ENCODE results near the gene ACP7.

The ACP7 gene

DNA sequence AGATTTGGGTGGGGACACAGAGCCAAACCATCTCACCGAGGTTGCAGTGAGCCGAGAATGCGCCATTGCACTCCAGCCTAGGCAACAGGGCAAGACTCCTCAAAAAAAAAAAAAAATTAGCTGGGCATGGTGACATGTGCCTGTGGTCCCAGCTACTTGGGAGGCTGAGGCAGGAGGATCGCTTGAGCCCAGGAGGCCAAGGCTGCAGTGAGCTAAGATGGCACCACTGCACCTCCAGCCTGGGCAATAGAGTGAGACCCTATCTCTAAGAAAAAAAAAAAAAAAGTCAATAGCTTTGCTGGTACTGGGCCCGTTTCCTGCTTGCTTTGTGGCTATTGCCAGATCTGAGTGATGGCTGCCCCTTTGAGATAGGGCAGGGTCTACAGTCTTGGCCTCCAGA is 13.1 kb downstream of the ACP7 start:
- no peaks in the 10 kb centered on the region for H3K9me3 ChIP-seq
- no peak overlapping the region for H3K27ac ChIP-seq
- TF ChIP-seq, protein P1, sequence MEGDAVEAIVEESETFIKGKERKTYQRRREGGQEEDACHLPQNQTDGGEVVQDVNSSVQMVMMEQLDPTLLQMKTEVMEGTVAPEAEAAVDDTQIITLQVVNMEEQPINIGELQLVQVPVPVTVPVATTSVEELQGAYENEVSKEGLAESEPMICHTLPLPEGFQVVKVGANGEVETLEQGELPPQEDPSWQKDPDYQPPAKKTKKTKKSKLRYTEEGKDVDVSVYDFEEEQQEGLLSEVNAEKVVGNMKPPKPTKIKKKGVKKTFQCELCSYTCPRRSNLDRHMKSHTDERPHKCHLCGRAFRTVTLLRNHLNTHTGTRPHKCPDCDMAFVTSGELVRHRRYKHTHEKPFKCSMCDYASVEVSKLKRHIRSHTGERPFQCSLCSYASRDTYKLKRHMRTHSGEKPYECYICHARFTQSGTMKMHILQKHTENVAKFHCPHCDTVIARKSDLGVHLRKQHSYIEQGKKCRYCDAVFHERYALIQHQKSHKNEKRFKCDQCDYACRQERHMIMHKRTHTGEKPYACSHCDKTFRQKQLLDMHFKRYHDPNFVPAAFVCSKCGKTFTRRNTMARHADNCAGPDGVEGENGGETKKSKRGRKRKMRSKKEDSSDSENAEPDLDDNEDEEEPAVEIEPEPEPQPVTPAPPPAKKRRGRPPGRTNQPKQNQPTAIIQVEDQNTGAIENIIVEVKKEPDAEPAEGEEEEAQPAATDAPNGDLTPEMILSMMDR (IDR thresholded peaks at IDR 0.05): no peak
- H3K27me3 ChIP-seq: peaks cover 58% of the 10 kb centered on the region
- H3K4me1 ChIP-seq (ENCODE audit: control insufficient read depth in 1 of 2, insufficient read depth in 1 of 2, low read depth in 1 of 2, low read length in 1 of 2): no peaks in the 10 kb centered on the region
- H3K36me3 ChIP-seq: no peaks in the 10 kb centered on the region
- H3K4me3 ChIP-seq (ENCODE audit: low read depth in 1 of 2, low read length in 1 of 2): no peak overlapping the region

DNA sequence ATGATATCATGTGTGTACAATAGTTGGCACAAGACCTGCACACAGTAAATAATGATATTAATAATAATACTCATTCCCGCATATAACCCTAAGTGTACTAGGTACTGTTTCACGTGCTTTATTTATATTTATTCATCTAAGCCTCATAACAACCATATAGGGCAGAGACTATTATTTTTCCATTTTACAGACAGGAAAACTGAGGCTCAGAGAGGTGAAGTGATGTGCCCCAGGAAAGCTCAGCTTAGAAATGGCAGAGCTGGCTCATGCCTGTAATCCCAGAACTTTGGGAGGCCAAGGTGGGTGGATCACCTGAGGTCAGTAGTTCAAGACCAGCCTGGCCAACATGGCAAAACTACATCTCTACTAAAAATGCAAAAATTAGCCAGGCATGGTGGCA is 13.6 kb downstream of the ACP7 start:
- Histone ChIP-seq H3K27me3 (peaks cover 58% of the 10 kb centered on the region), H3K4me1 (ENCODE audit: control insufficient read depth in 1 of 2, insufficient read depth in 1 of 2, low read depth in 1 of 2, low read length in 1 of 2) (no peaks in the 10 kb centered on the region), H3K4me3 (ENCODE audit: low read depth in 1 of 2, low read length in 1 of 2) (no peak overlapping the region), H3K27ac (no peak overlapping the region), H3K9me3 (no peaks in the 10 kb centered on the region), H3K36me3 (no peaks in the 10 kb centered on the region)
- TF ChIP-seq, protein P1 (IDR thresholded peaks at IDR 0.05): no peak

GRCh38 chr19:39098365-39099269 is 14.4 kb downstream of the ACP7 start:
- Histone ChIP-seq H3K36me3 (no peaks in the 10 kb centered on the region), H3K4me1 (ENCODE audit: control insufficient read depth in 1 of 2, insufficient read depth in 1 of 2, low read depth in 1 of 2, low read length in 1 of 2) (no peaks in the 10 kb centered on the region), H3K27me3 (peaks cover 58% of the 10 kb centered on the region), H3K4me3 (ENCODE audit: low read depth in 1 of 2, low read length in 1 of 2) (no peak overlapping the region), H3K9me3 (no peaks in the 10 kb centered on the region), H3K27ac (no peak overlapping the region)
- TF ChIP-seq, protein P1 (IDR thresholded peaks at IDR 0.05): no peak

GRCh38 chr19:39099341-39099740 is 15.2 kb downstream of the ACP7 start:
- Histone ChIP-seq H3K36me3 (no peaks in the 10 kb centered on the region), H3K27ac (no peak overlapping the region), H3K27me3 (peaks cover 62% of the 10 kb centered on the region), H3K4me3 (ENCODE audit: low read depth in 1 of 2, low read length in 1 of 2) (no peak overlapping the region), H3K9me3 (no peaks in the 10 kb centered on the region), H3K4me1 (ENCODE audit: control insufficient read depth in 1 of 2, insufficient read depth in 1 of 2, low read depth in 1 of 2, low read length in 1 of 2) (no peaks in the 10 kb centered on the region)
- TF ChIP-seq, protein P1 (IDR thresholded peaks at IDR 0.05): no peak

GRCh38 chr19:39100500-39101166 is 16.5 kb downstream of the ACP7 start:
- peaks cover 56% of the 10 kb centered on the region for H3K27me3 ChIP-seq
- H3K9me3 ChIP-seq: no peaks in the 10 kb centered on the region
- TF ChIP-seq, protein P1 (IDR thresholded peaks at IDR 0.05): no peak
- no peak overlapping the region for H3K27ac ChIP-seq
- H3K4me3 ChIP-seq (ENCODE audit: low read depth in 1 of 2, low read length in 1 of 2): no peak overlapping the region
- no peaks in the 10 kb centered on the region for H3K4me1 ChIP-seq (ENCODE audit: control insufficient read depth in 1 of 2, insufficient read depth in 1 of 2, low read depth in 1 of 2, low read length in 1 of 2)
- no peaks in the 10 kb centered on the region for H3K36me3 ChIP-seq
